Measurements from ENCODE around the gene SPAG17.

SPAG17 gene

GRCh38 chr1:117911051-117911450 lies 274.0 kb downstream of the SPAG17 start:
- H3K4me3 ChIP-seq (ENCODE audit: low read depth, low read length), result no peak overlapping the region

DNA sequence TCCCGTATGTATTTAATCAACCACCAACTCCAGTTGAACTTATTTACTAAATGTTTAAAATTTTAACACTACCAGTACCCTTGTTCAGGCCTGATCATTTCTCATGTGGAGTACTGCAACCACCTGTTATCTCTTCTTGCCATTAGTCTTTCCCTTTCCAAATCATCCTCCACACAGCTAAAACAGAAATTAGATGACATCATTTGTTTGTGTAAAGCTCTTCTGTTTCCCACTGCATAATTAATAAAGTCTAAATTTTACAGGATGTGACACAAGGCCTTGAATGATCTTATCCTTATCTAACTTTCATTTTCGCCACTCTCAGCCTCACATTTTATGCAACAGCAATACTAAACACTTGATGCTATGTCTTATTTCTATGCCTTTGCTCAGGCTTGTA lies 280.0 kb downstream of the SPAG17 start:
- H3K4me3 ChIP-seq (ENCODE audit: low read depth, low read length), result no peak overlapping the region

- H3K4me3 ChIP-seq (ENCODE audit: low read depth, low read length), result no peak overlapping the region
Observed at GRCh38 chr1:117904485-117904884, 280.5 kb downstream of the SPAG17 start.
